Choroid plexus epithelial cell (primary cell): Measurements from ENCODE around the gene ZDHHC6.

Experiments
- DNase-seq: peaks from one replicate; pipeline ENCODE4 v3.0.0-alpha.2; 2010; ENCODE audit warnings: low read depth
- H3K4me3 ChIP-seq: 2 replicates; pipeline ENCODE4 v1.5.1; 2011; ENCODE audit warnings: low read depth, mild to moderate bottlenecking, control low read depth, low read length, moderate library complexity
- TF ChIP-seq, protein P1 (sequence below): conservative IDR thresholded peaks from 2 replicates; pipeline ENCODE4 v1.5.1; 2011; ENCODE audit warnings: low read depth, mild to moderate bottlenecking, control low read depth, inconsistent platforms, low read length, moderate library complexity

The ZDHHC6 gene

DNA sequence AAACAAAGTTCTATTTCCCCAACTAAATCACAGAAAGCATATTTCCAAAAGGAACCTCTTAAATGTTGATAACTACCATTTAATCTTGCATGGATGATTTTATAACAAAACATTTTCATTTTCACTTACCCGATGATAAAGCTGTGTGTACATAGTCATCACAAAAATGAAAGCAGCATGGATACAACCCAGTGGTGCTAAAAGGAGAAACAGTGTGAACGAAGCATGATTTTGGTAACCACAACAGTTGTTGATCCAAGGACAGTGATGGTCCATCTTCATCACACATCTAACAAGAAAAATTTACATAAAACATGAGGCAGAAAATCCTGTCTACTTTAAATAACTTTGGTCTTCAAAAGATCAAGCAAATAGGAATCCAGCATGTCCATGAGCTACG, 4.7 kb downstream of the ZDHHC6 start:
- no peak for DNase-seq
- H3K4me3 ChIP-seq: no peak overlapping the region
- TF ChIP-seq, protein P1, sequence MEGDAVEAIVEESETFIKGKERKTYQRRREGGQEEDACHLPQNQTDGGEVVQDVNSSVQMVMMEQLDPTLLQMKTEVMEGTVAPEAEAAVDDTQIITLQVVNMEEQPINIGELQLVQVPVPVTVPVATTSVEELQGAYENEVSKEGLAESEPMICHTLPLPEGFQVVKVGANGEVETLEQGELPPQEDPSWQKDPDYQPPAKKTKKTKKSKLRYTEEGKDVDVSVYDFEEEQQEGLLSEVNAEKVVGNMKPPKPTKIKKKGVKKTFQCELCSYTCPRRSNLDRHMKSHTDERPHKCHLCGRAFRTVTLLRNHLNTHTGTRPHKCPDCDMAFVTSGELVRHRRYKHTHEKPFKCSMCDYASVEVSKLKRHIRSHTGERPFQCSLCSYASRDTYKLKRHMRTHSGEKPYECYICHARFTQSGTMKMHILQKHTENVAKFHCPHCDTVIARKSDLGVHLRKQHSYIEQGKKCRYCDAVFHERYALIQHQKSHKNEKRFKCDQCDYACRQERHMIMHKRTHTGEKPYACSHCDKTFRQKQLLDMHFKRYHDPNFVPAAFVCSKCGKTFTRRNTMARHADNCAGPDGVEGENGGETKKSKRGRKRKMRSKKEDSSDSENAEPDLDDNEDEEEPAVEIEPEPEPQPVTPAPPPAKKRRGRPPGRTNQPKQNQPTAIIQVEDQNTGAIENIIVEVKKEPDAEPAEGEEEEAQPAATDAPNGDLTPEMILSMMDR: no peak

DNA sequence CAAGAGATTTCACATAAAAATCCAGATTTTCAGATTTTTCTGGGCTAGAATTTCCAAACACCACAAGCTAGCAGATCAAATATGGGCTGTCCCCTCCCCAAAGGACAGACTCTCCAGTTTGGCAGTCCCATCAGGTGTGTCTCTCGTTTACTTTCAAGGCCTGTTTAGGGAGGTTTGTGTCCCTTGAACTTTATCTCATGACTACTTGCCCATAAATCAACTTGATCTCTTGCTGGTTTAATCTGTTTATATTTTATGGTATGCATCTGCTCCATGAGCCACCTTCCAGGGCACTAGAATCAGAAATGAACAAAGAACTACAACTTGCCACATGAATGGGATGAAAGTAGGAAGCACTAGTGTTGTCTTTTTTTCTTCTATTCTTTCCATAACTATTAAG, 5.2 kb downstream of the ZDHHC6 start:
- TF ChIP-seq, protein P1: no peak
- no peak overlapping the region for H3K4me3 ChIP-seq
- DNase-seq: no peak

DNA sequence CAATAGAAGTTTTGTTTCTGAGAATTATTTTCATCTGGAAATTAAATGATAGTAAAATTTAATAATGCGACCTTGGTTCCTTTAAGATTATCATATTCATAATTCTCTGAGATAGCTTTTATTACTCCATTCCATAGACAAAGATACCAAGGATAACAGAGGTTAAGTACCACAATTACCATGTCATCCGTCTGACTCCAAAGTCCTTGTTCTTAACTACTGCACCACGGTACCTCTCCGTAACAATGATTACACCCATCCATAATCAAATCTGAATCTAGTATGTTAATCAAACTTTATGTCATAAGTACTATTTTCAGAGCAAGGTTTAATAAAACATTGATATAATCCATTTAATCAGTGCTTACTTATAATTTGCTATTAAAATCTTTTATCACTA, 8.4 kb downstream of the ZDHHC6 start:
- no peak for DNase-seq
- no peak overlapping the region for H3K4me3 ChIP-seq
- TF ChIP-seq, protein P1: no peak

DNA sequence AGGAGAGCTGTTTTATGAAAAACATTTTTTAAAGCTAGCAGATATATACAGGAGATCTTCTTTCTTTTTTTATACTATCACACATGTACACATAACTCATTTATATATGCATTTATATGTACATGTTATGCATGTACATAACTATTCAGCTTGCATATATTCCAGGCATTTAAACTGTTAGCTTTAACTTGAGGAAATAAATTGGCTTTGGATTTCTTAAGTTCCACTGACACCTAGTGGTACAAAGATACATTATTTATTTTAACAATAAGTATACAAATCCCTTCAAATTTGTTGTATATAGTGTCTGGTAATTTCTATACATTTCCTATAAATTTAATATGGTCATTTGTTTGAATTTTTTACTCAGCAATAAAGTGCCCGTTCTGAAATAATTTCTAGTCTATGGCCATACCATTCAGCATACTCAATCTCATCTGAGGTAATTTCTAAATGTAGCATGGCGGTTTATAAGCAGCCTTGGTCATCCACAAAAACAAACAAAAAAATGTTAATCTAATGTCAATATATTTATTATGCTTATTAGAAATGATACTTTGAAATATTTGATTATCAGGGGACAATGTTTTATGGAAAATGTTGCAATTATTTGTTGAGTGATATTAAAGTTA, 11.6 kb downstream of the ZDHHC6 start:
- TF ChIP-seq, protein P1: peak; percentile 49
- peak; percentile 73 for DNase-seq
- H3K4me3 ChIP-seq: no peak overlapping the region

DNA sequence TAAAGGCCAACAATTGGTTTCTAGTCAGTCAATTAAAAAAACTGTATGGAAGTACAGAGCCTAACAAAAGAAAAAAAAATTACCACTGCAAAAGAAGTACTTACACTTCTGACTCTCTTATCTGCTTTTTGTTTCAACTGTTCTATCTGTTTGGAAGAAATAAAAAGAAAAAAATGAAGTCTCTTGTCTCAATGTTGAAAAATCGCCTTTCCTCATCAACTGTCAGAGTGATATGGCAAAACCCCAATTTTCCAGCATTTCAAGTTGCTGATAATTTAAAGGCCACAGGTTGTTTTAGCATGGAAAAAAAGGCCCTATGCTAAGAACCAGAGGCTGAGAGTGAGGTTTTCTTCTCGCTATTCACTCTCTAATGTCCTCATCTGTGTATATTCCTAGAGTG, 13.6 kb downstream of the ZDHHC6 start:
- DNase-seq: no peak
- no peak overlapping the region for H3K4me3 ChIP-seq
- TF ChIP-seq, protein P1: no peak

DNA sequence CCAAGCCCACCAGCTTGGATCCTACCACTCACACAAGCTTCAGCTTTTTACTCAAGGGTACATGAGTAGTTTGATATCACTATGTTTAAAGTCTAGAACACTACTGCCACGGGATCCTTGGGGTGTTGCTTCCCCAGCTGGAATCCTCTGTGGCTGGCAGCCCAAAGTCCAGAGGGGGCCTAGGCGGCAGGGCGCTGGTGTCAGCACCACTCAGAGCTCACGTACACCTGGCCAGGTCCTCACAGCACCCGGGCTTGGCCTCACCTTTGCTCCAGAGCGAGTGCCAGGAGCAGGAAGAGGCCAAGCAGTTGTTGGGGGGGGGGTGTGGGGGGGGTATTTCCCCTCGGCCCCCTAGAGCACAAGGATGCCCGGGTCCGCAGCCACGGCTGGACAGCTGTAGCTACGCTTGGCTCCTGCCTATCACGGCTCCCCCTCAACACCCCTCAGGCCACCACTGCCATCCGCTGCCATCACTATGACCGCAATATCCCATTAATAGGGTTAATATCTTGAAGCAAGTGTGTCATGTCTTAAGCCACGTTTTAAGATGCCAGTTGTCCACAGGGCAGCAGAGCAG, 17.0 kb downstream of the ZDHHC6 start:
- no peak for DNase-seq
- TF ChIP-seq, protein P1: no peak
- no peak overlapping the region for H3K4me3 ChIP-seq

DNA sequence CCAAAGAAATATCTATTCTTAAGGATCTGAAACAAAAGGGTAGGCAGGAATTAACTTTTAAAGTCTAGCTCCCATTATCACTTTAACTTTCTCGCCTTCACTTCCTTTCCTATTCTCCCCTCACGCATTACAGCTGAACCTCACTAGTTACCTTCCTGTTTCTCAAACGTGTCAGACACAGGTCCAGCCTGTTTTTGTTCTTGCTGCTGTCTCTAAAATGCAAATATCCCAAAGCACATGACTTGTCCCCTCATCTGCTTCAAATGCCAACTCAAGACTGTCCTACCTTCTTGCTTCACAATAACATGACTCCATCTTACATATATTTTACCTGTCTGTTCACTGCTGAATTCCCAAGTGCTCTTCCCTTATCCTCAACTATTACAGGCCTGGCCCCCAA, 17.6 kb downstream of the ZDHHC6 start:
- no peak overlapping the region for H3K4me3 ChIP-seq
- DNase-seq: no peak
- TF ChIP-seq, protein P1: no peak
